LNCaP clone FGC (cell line): ENCODE results near the gene USP22.
"Not testable (repeated sequence)": the region's sequence is repeated elsewhere in the genome, so short reads cannot be mapped to it uniquely, and the experiment has no call there.

Source experiments
- DNase-seq: peaks from one replicate; pipeline ENCODE4 v3.0.0-alpha.2; 2011; ENCODE audit warnings: low read depth
- H3K4me3 ChIP-seq: 2 replicates; pipeline ENCODE4 v1.5.1; 2011; ENCODE audit warnings: mild to moderate bottlenecking, low read depth, low read length, control low read depth
- CTCF ChIP-seq: IDR thresholded peaks from 2 replicates; pipeline ENCODE4 v1.5.1; 2012; ENCODE audit warnings: mild to moderate bottlenecking; ENCODE audit not compliant: control insufficient read depth, insufficient read depth; ENCODE audit errors: extremely low read depth

Gene USP22

DNA sequence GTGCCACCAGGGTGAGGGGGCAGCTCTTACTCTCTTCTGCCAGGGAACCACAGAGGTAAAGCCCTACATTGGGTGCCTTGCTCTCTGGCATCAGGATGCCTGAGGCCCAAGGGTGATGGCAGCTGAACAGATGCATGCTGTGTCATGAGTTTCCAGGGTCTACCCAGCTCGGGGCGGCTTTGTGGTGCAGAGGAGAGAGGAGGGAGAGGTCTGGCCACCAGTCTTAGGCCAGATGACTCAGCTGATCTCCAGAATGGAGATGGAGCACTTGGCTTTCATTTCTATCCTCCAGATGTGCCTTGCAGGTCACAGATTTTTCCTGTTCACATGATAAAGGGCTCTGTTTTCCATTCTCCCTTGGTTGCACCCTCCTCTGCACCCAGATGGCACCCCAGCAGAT is 23.6 kb upstream of the USP22 start:
- H3K4me3 ChIP-seq: no peak overlapping the region
- TF ChIP-seq CTCF: no peak
- no peak for DNase-seq

DNA sequence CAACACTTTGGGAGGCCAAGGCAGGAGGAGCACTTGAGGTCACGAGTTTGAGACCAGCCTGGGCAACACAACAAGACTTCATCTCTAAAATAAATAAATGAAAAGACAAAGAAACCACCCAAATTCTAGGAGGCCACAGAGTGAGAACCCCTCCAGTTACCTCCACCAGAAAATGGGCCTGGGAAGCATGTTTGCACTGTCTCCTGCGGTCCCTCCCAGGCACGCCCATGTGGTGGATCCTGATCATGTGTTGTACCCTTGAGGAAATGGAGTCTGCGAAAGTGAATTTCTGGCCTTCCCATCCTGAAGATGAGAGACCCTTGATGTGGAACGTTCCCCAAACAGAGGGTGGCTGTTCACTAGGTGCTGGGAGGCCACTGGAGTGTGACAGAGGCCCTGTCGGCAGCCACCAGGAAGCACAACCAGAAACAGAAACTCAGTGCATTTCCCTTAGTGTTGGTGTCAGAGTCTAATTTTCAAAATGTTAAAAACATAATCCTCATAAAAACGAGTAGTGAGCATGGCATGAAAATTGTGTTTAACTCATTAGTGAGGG is 19.2 kb upstream of the USP22 start:
- DNase-seq: no peak
- no peak overlapping the region for H3K4me3 ChIP-seq
- TF ChIP-seq CTCF: no peak

GRCh38 chr17:21061158-21061835 is 18.5 kb upstream of the USP22 start:
- no peak overlapping the region for H3K4me3 ChIP-seq
- TF ChIP-seq CTCF: no peak
- DNase-seq: no peak

- no peak for DNase-seq
- no peak for TF ChIP-seq CTCF
- H3K4me3 ChIP-seq: no peak overlapping the region
These were observed 16.9 kb upstream of the USP22 start for GRCh38 chr17:21059761-21060160.

DNA sequence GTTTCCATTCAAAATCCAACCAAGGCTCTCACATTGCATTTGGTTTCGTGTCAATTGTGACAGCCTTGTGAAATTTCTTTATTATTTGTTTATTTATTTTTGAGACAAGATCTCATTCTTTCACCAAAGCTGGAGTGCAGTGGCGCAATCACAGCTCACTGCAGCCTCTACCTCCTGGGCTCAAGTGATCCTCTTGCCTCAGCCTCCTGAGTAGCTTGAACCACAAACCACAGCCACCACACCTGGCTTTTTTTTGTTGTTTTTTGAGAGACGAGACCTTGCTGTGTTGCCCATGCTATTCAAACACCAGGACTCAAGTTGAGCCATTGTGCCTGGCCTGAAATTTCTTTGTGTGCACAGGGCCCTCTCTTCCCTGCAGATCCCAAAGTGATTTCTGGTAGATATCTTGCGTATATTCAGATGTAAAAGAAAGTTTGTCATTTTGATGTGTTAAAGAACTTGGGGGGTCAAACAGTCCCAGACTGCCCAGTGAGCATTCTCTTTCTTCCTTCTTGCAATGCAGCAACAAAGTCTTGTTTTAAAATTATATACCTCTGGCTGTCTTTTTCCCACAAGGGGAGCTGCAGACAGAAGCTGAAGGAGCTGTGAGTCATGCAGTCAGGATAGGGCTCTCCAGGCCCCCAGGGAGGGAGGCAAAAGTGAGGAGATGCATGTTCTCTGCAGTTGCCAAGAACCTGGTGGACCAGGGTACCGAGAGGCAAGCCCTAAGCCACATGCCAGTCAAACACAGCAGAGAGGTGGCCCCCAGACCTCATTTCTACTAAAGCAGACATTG is 15.5 kb upstream of the USP22 start:
- H3K4me3 ChIP-seq: no peak overlapping the region
- TF ChIP-seq CTCF: no peak
- no peak for DNase-seq

DNA sequence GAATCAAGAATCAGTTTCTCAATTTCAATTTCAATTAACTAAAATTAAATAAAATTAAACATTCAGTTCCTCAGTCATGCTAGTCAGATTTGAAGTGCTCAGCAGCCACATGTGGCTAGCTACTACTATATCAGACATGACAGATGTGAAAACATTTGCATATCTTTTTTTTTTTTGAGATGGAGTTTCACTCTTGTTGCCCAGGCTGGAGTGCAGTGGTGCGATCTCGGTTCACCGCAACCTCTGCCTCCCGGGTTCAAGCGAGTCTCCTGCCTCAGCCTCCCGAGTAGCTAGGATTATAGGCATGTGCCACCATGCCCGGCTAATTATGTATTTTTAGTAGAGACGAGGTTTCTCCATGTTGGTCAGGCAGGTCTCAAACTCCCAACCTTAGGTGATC is 10.2 kb upstream of the USP22 start:
- DNase-seq, H3K4me3 ChIP-seq: not testable (repeated sequence)

DNA sequence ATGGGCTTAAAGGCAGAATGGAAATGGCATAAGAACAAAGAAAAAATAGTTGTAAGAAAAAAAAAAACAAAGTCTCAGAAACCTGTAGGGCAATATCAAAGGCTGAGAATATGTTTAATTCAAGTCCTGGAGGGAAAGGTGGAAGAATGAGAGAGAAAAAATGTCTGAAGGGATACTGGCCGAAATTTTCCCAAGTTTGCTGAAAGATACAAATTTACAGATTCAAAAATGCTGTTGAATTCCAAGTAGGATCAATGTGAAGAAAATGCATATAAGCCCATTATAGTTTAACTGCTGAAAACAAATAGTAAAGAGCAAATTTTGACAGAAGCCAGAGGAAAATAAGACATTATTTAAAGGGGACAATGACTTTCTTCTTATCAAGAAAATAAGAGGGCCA is 6.6 kb upstream of the USP22 start:
- no peak for DNase-seq
- H3K4me3 ChIP-seq: no peak overlapping the region
- no peak for TF ChIP-seq CTCF
